ENCODE data around the gene BIRC7.

BIRC7 gene

DNA sequence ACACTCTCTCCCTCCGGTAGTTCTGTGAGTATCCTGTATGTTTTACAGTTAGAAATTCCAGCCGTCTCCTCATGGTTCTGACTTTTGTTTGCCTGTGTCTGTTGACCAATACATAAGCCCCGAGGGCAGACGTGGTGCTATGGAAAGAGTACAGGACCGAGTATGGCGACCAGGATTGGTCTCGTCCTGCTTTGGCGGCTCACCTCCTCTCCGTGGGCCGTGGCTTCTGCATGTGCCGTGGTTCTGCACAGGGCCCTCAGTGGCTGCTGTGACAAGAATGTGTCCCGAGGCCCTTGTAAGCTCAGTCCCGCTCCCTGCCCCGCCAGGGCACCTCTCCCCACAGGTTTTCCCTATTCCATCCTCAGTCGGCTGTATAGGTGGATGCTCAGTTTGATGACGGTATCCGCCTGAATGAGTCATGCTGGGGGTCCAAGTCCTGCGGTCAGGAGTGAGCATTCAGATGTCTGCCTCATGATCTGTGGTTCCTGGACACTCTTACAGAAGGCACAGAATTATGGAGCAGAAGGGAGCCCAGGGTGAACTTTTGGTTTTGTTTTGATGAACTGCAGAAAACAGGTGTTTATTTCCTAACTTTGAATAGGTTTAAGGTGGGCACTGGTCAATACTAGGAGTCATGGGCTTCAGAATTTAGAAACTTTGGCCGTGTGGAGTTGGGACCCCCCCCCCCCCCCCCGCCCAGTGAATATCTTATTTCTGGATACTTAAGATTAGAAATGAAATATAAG lies 38.1 kb downstream of the BIRC7 start:
- TF ChIP-seq, protein P1, sequence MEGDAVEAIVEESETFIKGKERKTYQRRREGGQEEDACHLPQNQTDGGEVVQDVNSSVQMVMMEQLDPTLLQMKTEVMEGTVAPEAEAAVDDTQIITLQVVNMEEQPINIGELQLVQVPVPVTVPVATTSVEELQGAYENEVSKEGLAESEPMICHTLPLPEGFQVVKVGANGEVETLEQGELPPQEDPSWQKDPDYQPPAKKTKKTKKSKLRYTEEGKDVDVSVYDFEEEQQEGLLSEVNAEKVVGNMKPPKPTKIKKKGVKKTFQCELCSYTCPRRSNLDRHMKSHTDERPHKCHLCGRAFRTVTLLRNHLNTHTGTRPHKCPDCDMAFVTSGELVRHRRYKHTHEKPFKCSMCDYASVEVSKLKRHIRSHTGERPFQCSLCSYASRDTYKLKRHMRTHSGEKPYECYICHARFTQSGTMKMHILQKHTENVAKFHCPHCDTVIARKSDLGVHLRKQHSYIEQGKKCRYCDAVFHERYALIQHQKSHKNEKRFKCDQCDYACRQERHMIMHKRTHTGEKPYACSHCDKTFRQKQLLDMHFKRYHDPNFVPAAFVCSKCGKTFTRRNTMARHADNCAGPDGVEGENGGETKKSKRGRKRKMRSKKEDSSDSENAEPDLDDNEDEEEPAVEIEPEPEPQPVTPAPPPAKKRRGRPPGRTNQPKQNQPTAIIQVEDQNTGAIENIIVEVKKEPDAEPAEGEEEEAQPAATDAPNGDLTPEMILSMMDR (IDR thresholded peaks at IDR 0.05) = no peak

DNA sequence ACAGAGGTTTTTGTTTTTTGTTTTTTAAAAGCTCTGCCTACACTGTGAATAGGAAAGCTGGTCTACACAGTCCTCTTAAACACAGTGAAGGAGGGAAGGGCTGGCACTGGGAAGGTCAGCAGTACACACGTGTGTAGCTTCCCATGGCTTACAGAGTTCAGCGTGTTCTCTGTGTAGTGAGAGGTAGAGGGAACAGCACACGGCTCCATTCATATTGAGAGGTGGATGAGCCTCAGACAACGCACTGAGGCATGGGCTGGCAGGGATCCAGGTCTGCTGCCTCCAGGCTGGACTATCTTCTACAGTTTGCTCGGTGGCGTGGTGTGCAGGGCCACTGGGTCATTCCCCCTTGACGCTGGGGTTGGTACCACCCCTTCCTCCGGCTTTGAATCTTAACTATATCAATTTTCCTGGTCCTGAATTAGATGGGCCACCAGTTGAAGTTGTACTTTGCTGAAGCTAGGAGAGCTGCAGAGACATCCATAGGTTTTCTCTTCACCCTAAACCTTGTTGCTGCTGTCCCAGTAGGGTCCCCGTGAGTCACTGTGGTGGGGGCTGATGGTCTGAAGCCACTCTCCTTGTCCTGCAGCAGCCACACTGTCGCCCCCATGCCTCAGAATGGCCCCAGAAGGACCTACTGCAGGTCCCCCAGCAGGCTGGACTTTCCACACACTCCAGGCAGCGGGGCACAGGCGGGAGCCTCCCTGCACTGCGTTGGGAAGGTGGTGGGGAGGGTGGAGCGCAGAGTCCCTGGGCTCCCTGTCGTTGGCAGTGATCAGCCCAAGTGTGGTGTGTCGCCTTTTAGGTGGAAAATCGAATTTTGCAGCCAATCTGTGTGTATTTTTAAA lies 38.9 kb downstream of the BIRC7 start:
- TF ChIP-seq, protein P1 (IDR thresholded peaks at IDR 0.05) = no peak

DNA sequence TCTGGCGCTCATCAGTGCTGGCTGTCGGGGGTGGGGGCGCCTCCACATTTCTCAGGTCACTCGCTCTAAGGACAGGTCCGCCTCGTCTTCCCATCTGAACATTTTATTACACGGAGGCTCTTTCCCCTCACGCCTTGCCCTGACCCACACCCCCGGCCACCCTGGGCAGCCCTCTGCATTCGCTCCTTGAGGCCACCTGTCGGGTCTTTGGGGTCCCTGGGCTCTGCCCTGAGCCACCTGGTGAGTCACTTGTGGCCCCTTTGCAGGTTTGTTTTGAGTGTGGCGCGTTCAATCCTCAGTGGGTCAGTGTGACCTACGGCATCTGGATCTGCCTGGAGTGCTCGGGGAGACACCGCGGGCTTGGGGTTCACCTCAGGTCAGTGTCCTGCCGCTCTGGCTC lies 40.1 kb downstream of the BIRC7 start:
- TF ChIP-seq, protein P1 (IDR thresholded peaks at IDR 0.05) = no peak

DNA sequence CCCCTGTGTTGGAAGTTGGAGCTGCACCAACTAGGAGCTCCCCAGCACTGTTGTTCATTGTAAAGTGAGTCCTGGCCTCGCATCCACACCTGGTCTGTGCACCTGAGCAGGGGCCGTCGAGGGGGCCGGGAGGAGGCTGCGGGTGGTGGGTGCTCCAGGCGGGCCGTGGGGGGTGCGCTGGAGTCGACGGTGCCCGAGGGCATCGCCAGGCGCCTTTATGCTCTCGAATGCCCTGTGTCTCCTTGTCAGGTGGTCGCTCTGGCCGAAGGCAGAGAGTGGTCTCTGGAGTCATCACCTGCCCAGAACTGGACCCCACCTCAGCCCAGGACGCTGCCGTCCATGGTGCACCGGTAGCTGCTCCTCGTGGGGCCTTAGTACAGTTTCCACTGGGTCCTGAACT lies 41.3 kb downstream of the BIRC7 start:
- TF ChIP-seq, protein P1 (IDR thresholded peaks at IDR 0.05) = no peak

DNA sequence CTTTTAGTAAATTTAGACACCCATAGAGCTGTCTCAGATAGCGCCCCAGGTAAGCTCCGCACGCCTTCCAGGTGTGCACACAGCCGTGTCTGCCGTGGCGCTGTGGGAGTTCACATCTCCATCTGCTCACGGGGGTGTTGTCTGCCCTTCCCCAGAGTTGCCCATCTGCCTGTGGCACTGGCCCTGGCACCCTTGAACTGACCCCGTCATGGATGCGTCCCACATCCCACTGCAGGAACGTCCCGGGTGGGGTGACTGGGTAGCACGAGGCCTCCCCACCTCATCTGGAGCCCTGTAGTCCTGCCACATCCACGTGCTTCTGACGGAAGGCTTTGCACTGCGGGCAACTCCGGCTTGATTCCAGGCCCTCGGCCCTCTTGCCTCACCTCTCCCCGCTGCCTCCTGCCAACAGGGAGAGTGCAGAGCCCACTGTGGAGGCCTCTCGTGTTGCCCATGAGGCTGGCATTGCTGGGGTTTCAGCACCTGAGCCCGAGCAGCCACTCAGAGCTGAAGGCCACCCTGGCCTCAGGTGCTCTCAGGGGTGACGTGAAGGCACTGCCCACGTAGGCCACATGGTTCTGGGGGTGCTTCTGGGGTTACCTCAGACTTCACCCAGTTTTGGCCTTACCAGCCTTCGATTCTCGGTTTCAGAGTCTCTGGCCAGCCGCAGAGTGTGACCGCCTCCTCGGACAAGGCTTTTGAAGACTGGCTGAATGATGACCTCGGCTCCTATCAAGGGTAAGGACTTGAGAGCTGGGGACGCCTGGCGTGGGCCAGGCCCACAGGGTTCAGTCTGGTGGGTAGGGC lies 42.0 kb downstream of the BIRC7 start:
- TF ChIP-seq, protein P1 (IDR thresholded peaks at IDR 0.05) = no peak

DNA sequence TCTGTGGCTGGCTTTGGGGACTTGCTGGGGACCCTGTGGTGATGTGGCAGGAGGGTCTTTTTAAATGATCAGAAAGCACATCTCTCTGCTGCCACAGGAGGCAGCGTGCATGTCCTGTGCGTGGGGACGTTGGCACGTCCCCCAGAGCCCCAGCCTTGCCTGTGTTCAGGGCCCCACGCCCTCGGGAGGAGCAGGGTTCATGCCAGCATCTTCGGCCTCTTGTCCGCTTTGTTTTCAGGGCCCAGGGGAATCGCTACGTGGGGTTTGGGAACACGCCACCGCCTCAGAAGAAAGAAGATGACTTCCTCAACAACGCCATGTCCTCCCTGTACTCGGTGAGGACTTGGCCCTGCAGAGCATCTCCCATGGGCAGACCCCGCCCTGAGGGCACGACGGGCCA lies 43.0 kb downstream of the BIRC7 start:
- TF ChIP-seq, protein P1 (IDR thresholded peaks at IDR 0.05) = no peak

DNA sequence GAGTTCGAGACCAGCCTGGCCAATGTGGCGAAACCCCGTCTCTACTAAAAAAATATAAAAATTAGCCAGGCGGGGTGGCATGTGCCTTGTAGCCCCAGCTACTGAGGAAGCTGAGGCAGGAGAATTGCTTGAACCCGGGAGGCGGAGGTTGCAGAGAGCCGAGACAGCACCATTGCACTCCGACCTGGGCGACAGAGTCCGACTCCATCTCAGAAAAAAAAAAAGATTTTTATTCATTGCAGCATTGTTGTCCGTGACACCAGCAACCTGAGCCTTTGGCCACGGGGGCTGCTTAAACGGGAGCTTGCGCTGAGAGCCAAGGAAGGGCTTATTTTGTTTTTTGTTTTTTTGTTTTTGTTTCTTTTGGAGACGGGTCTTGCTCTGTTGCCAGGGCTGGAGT lies 44.2 kb downstream of the BIRC7 start:
- TF ChIP-seq, protein P1 (IDR thresholded peaks at IDR 0.05) = no peak
